Loucy (cell line): ENCODE results near the gene FRMD5.

Experiments used
- EZH2phosphoT487 ChIP-seq: fragments of 200-600 bp; IDR thresholded peaks from 2 replicates; pipeline ENCODE4 v1.6.1; 2018; ENCODE audit warnings: antibody characterized with exemption, mild to moderate bottlenecking, moderate library complexity, borderline replicate concordance
- TF ChIP-seq, protein P1 (sequence below): fragments of 200-600 bp; sonication (generic); conservative IDR thresholded peaks from 2 replicates; pipeline ENCODE4 v1.5.1; 2014; ENCODE audit warnings: mild to moderate bottlenecking, antibody characterized with exemption, low read length

- TF ChIP-seq, protein P1, sequence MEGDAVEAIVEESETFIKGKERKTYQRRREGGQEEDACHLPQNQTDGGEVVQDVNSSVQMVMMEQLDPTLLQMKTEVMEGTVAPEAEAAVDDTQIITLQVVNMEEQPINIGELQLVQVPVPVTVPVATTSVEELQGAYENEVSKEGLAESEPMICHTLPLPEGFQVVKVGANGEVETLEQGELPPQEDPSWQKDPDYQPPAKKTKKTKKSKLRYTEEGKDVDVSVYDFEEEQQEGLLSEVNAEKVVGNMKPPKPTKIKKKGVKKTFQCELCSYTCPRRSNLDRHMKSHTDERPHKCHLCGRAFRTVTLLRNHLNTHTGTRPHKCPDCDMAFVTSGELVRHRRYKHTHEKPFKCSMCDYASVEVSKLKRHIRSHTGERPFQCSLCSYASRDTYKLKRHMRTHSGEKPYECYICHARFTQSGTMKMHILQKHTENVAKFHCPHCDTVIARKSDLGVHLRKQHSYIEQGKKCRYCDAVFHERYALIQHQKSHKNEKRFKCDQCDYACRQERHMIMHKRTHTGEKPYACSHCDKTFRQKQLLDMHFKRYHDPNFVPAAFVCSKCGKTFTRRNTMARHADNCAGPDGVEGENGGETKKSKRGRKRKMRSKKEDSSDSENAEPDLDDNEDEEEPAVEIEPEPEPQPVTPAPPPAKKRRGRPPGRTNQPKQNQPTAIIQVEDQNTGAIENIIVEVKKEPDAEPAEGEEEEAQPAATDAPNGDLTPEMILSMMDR: no peak
- TF ChIP-seq EZH2phosphoT487: no peak
Observed at GRCh38 chr15:44149224-44149623, 45.8 kb downstream of the FRMD5 start.
